HG03039 (cell line): Measurements from ENCODE around the gene FOLR1.

Source experiments
- ATAC-seq: cut with Tn5 transposase; IDR thresholded peaks from one replicate; pipeline ENCODE4 v1.9.1; 2021; ENCODE audit warnings: mild to moderate bottlenecking, moderate library complexity; ENCODE audit not compliant: unreplicated experiment

FOLR1 gene

GRCh38 chr11:72245263-72245816 is 53.4 kb downstream of the FOLR1 start:
- ATAC-seq = no peak
